ENCODE results near the gene DNHD1.

Gene DNHD1

GRCh38 chr11:6578134-6578533 lies 81.1 kb downstream of the DNHD1 start:
- Histone ChIP-seq H3K27me3 (ENCODE audit: insufficient read depth, low read length) (no peaks in the 10 kb centered on the region), H3K18ac (ENCODE audit: low read length) (no peak overlapping the region), H3K79me2 (ENCODE audit: control insufficient read depth, insufficient read depth, low read length, poor library complexity) (no peaks in the 10 kb centered on the region), H2BK120ac (ENCODE audit: insufficient read depth, low read length, poor library complexity) (no peak overlapping the region), H3K4me1 (ENCODE audit: control insufficient read depth in 1 of 2, insufficient read depth in 2 of 2, low read length in 2 of 2) (peaks cover 4 to 8% of the 10 kb centered on the region in 2 experiments), H4K12ac (ENCODE audit: low read depth, low read length) (no peak overlapping the region), H2AK5ac (ENCODE audit: low read length) (no peak overlapping the region), H3K23ac (ENCODE audit: low read length) (no peak overlapping the region), H2BK12ac (ENCODE audit: low read length) (no peak overlapping the region), H3K27ac (ENCODE audit: low read depth, low read length) (no peak overlapping the region), H3K4me3 (ENCODE audit: low read depth, low read length) (no peak overlapping the region), H4K91ac (ENCODE audit: low read depth, low read length) (no peak overlapping the region), H3K14ac (ENCODE audit: low read length) (no peak overlapping the region), H3K9me3 (ENCODE audit: insufficient read depth, low read depth, low read length) (no peaks in the 10 kb centered on the region), H2BK5ac (ENCODE audit: low read depth, low read length, poor library complexity) (no peak overlapping the region), H3K79me1 (ENCODE audit: low read length) (peaks cover 2% of the 10 kb centered on the region), H3K4me2 (ENCODE audit: low read length) (no peak overlapping the region), H3K9ac (ENCODE audit: low read length) (no peak overlapping the region), H3K4ac (ENCODE audit: low read depth, low read length) (no peak overlapping the region), H3K36me3 (ENCODE audit: control insufficient read depth in 1 of 2, insufficient read depth in 2 of 2, low read length in 2 of 2) (peaks cover 0 to 2% of the 10 kb centered on the region in 2 experiments), H2AFZ (ENCODE audit: insufficient read depth, low read length, poor library complexity) (no peak overlapping the region), H4K8ac (ENCODE audit: low read depth, low read length) (no peak overlapping the region)
- no peak for DNase-seq
- no CpG with 5 or more reads among the region's 1 CpG for WGBS (ENCODE audit: extremely low coverage, insufficient coverage, insufficient read length)

GRCh38 chr11:6579681-6580080 lies 82.6 kb downstream of the DNHD1 start:
- Histone ChIP-seq H3K27ac (ENCODE audit: low read depth, low read length) (no peak overlapping the region), H2BK120ac (ENCODE audit: insufficient read depth, low read length, poor library complexity) (no peak overlapping the region), H3K9me3 (ENCODE audit: insufficient read depth, low read depth, low read length) (no peaks in the 10 kb centered on the region), H3K4me1 (ENCODE audit: control insufficient read depth in 1 of 2, insufficient read depth in 2 of 2, low read length in 2 of 2) (peaks cover 4 to 8% of the 10 kb centered on the region in 2 experiments), H4K12ac (ENCODE audit: low read depth, low read length) (no peak overlapping the region), H2AK5ac (ENCODE audit: low read length) (no peak overlapping the region), H3K4me3 (ENCODE audit: low read depth, low read length) (no peak overlapping the region), H3K4me2 (ENCODE audit: low read length) (no peak overlapping the region), H3K27me3 (ENCODE audit: insufficient read depth, low read length) (no peaks in the 10 kb centered on the region), H4K91ac (ENCODE audit: low read depth, low read length) (no peak overlapping the region), H3K4ac (ENCODE audit: low read depth, low read length) (no peak overlapping the region), H2BK5ac (ENCODE audit: low read depth, low read length, poor library complexity) (no peak overlapping the region), H3K79me1 (ENCODE audit: low read length) (peaks cover 2% of the 10 kb centered on the region), H2AFZ (ENCODE audit: insufficient read depth, low read length, poor library complexity) (no peak overlapping the region), H4K8ac (ENCODE audit: low read depth, low read length) (no peak overlapping the region), H3K14ac (ENCODE audit: low read length) (no peak overlapping the region), H3K23ac (ENCODE audit: low read length) (no peak overlapping the region), H3K9ac (ENCODE audit: low read length) (no peak overlapping the region), H2BK12ac (ENCODE audit: low read length) (no peak overlapping the region), H3K36me3 (ENCODE audit: control insufficient read depth in 1 of 2, insufficient read depth in 2 of 2, low read length in 2 of 2) (peaks cover 0 to 2% of the 10 kb centered on the region in 2 experiments), H3K18ac (ENCODE audit: low read length) (no peak overlapping the region), H3K79me2 (ENCODE audit: control insufficient read depth, insufficient read depth, low read length, poor library complexity) (no peaks in the 10 kb centered on the region)
- DNase-seq, result no peak
- no CpG with 5 or more reads among the region's 2 CpGs for WGBS (ENCODE audit: extremely low coverage, insufficient coverage, insufficient read length)

- WGBS (ENCODE audit: extremely low coverage, insufficient coverage, insufficient read length), result no CpG with 5 or more reads among the region's 1 CpG
- Histone ChIP-seq H3K14ac (ENCODE audit: low read length) (no peak overlapping the region), H3K9ac (ENCODE audit: low read length) (no peak overlapping the region)
Observed at GRCh38 chr11:6583584-6583983, 86.5 kb downstream of the DNHD1 start.

GRCh38 chr11:6584528-6584927 lies 87.4 kb downstream of the DNHD1 start:
- Histone ChIP-seq H3K9ac (ENCODE audit: low read length) (no peak overlapping the region), H2AK5ac (ENCODE audit: low read length) (no peak overlapping the region), H3K27me3 (ENCODE audit: insufficient read depth, low read length) (no peaks in the 10 kb centered on the region), H3K18ac (ENCODE audit: low read length) (no peak overlapping the region), H4K91ac (ENCODE audit: low read depth, low read length) (no peak overlapping the region), H4K12ac (ENCODE audit: low read depth, low read length) (no peak overlapping the region), H4K8ac (ENCODE audit: low read depth, low read length) (no peak overlapping the region), H3K4me3 (ENCODE audit: low read depth, low read length) (no peak overlapping the region), H2BK12ac (ENCODE audit: low read length) (no peak overlapping the region), H3K4me2 (ENCODE audit: low read length) (no peak overlapping the region), H3K23ac (ENCODE audit: low read length) (no peak overlapping the region), H2BK5ac (ENCODE audit: low read depth, low read length, poor library complexity) (no peak overlapping the region), H3K79me1 (ENCODE audit: low read length) (no peaks in the 10 kb centered on the region), H3K4ac (ENCODE audit: low read depth, low read length) (no peak overlapping the region), H3K4me1 (ENCODE audit: control insufficient read depth in 1 of 2, insufficient read depth in 2 of 2, low read length in 2 of 2) (no peaks in the 10 kb centered on the region), H3K9me3 (ENCODE audit: insufficient read depth, low read depth, low read length) (no peaks in the 10 kb centered on the region), H3K14ac (ENCODE audit: low read length) (no peak overlapping the region), H2AFZ (ENCODE audit: insufficient read depth, low read length, poor library complexity) (no peak overlapping the region), H3K27ac (ENCODE audit: low read depth, low read length) (no peak overlapping the region), H2BK120ac (ENCODE audit: insufficient read depth, low read length, poor library complexity) (no peak overlapping the region), H3K79me2 (ENCODE audit: control insufficient read depth, insufficient read depth, low read length, poor library complexity) (peaks cover 2% of the 10 kb centered on the region), H3K36me3 (ENCODE audit: control insufficient read depth in 1 of 2, insufficient read depth in 2 of 2, low read length in 2 of 2) (peaks cover 0 to 2% of the 10 kb centered on the region in 2 experiments)
- no peak for DNase-seq
- WGBS (ENCODE audit: extremely low coverage, insufficient coverage, insufficient read length), result no CpG with 5 or more reads among the region's 4 CpGs

More at GRCh38 chr11:6583584-6583983, 86.5 kb downstream of the DNHD1 start:
- no peaks in the 10 kb centered on the region for H3K9me3 ChIP-seq (ENCODE audit: insufficient read depth, low read depth, low read length)
- H3K36me3 ChIP-seq (ENCODE audit: control insufficient read depth in 1 of 2, insufficient read depth in 2 of 2, low read length in 2 of 2), result peaks cover 0 to 2% of the 10 kb centered on the region in 2 experiments
- H3K4ac ChIP-seq (ENCODE audit: low read depth, low read length), result no peak overlapping the region
- H4K8ac ChIP-seq (ENCODE audit: low read depth, low read length), result no peak overlapping the region
- no peak overlapping the region for H2BK12ac ChIP-seq (ENCODE audit: low read length)
- H3K4me2 ChIP-seq (ENCODE audit: low read length), result no peak overlapping the region
- no peak overlapping the region for H3K23ac ChIP-seq (ENCODE audit: low read length)
- H4K12ac ChIP-seq (ENCODE audit: low read depth, low read length), result no peak overlapping the region
- no peak overlapping the region for H2BK120ac ChIP-seq (ENCODE audit: insufficient read depth, low read length, poor library complexity)
- H3K27ac ChIP-seq (ENCODE audit: low read depth, low read length), result no peak overlapping the region
- H3K18ac ChIP-seq (ENCODE audit: low read length), result no peak overlapping the region
- no peak overlapping the region for H2BK5ac ChIP-seq (ENCODE audit: low read depth, low read length, poor library complexity)
- H2AK5ac ChIP-seq (ENCODE audit: low read length), result no peak overlapping the region
- H3K27me3 ChIP-seq (ENCODE audit: insufficient read depth, low read length), result no peaks in the 10 kb centered on the region
- H3K79me1 ChIP-seq (ENCODE audit: low read length), result no peaks in the 10 kb centered on the region
- no peak overlapping the region for H2AFZ ChIP-seq (ENCODE audit: insufficient read depth, low read length, poor library complexity)
- no peak for DNase-seq
- peaks cover 2% of the 10 kb centered on the region for H3K79me2 ChIP-seq (ENCODE audit: control insufficient read depth, insufficient read depth, low read length, poor library complexity)
- H3K4me3 ChIP-seq (ENCODE audit: low read depth, low read length), result no peak overlapping the region
- H3K4me1 ChIP-seq (ENCODE audit: control insufficient read depth in 1 of 2, insufficient read depth in 2 of 2, low read length in 2 of 2), result no peaks in the 10 kb centered on the region
- H4K91ac ChIP-seq (ENCODE audit: low read depth, low read length), result no peak overlapping the region

Measured in trophoblast cell (in vitro differentiated cells and primary cell).